ENCODE measurements around the gene MED12L.

GRCh38 chr3:151226825-151227224 is 141.4 kb downstream of the MED12L start:
- TF ChIP-seq POLR2AphosphoS5 (IDR thresholded peaks at IDR 0.05) (no peak), EP300 (IDR thresholded peaks at IDR 0.05) (no peak), POLR2A (IDR thresholded peaks at IDR 0.05) (no peak)
- TF ChIP-seq, protein P1, sequence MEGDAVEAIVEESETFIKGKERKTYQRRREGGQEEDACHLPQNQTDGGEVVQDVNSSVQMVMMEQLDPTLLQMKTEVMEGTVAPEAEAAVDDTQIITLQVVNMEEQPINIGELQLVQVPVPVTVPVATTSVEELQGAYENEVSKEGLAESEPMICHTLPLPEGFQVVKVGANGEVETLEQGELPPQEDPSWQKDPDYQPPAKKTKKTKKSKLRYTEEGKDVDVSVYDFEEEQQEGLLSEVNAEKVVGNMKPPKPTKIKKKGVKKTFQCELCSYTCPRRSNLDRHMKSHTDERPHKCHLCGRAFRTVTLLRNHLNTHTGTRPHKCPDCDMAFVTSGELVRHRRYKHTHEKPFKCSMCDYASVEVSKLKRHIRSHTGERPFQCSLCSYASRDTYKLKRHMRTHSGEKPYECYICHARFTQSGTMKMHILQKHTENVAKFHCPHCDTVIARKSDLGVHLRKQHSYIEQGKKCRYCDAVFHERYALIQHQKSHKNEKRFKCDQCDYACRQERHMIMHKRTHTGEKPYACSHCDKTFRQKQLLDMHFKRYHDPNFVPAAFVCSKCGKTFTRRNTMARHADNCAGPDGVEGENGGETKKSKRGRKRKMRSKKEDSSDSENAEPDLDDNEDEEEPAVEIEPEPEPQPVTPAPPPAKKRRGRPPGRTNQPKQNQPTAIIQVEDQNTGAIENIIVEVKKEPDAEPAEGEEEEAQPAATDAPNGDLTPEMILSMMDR (IDR thresholded peaks at IDR 0.05), result no peak

Data from gastroesophageal sphincter (tissue), 3 donors.